Stimulated activated naive CD4-positive, alpha-beta T cell (primary cell): Measurements from ENCODE around the gene THAP7.
A peak's percentile ranks its signal among the peaks of the same experiment; 100 is the strongest.

Experiments used
- DNase-seq, 6 experiments: peaks; one replicate each; lab custom pipeline; 2025; lab: John Stamatoyannopoulos, UW

THAP7 gene

DNA sequence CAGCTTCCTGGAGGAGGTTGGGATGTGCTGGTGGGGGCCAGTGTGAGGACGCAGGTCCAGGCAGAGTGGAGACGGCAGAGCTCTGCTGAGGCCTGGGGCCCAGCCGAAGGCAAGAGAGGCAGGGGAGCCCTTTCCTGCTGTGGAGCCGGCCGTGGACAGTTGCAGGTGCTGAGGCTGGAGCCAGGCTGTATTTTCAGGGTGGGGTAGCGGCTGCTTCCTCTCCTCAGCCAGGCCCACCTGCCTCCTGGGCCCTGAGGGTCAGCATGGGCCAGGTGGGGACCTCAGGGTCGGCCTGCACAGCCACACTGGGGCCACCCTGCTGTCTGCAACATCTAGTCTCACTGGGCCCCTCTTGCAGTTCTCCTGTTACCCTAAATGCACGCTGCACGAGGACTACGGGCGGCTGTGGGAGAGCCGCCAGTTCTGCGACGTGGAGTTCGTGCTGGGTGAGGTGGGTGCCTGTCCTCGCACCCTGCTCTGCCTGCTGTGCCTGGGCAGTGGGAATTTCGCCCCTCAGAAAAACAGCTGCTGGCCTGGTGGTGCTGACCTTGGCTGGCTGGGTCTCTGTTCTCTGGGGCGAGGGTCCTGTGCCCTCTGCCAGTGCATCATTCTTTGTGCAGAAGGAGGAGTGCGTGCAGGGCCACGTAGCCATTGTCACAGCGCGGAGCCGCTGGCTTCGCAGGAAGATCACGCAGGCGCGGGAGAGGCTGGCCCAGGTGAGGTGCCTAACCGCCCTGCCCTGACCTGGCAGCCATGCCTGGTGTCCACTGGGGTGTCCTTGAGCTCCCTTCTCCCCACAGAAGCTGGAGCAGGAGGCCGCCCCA is 8.4 kb downstream of the THAP7 start:
- DNase-seq: no peak

DNA sequence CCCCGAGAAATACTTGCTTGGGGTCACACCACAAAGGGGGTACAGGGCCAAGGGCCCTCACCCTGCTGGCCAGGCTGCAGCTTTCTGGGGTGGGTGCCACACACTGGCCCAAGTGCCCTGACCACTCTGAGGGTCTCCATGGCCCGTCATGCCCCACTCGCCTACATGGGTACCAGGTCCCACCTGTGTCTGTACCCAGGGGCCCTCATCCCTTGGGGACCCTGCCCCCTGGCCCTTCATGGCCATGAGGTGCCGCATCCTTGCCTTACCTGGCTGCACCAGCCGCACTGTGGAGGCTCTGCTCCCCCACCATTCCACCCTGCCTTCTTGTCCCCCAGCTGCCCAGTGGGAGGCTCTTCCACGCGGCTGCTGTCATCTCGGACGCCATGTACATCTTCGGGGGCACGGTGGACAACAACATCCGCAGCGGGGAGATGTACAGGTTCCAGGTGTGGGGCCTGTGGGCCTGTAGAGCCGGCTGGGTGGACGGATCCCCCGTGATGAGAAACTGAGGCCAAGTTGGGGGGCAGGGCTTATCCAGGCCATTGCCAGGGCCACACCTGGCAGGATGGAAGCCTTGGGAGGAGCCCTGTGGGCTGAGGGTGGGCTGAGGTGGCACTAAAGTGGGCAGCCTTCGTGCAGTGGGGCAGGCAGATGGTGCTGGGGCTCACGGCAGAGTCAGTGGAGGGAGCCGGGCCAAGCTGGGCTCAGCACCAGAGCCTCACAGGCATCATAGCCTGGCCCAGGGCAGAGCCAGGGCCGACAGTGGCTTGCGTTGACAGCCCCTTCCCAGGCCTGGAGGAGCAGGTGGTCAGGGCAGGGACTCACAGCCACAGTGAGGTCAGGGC is 9.2 kb downstream of the THAP7 start:
- DNase-seq: no peak

DNA sequence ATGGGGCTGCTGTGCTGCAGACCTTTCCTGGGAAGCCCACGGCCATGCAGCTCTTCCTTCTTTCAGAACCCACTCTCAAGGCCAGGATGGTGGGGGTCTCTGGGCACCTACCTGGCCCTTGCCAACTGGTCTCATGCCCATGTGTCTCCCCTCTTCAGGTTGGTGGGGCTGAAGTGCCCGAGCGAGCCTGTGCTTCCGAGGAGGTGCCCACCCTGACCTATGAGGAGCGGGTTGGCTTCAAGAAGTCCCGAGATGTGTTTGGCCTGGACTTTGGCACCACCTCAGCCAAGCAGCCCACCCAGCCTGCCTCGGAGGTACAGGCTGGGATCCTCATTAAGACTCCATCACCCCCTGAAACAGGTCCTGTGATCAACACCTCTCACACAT is 9.9 kb downstream of the THAP7 start:
- no peak for DNase-seq

DNA sequence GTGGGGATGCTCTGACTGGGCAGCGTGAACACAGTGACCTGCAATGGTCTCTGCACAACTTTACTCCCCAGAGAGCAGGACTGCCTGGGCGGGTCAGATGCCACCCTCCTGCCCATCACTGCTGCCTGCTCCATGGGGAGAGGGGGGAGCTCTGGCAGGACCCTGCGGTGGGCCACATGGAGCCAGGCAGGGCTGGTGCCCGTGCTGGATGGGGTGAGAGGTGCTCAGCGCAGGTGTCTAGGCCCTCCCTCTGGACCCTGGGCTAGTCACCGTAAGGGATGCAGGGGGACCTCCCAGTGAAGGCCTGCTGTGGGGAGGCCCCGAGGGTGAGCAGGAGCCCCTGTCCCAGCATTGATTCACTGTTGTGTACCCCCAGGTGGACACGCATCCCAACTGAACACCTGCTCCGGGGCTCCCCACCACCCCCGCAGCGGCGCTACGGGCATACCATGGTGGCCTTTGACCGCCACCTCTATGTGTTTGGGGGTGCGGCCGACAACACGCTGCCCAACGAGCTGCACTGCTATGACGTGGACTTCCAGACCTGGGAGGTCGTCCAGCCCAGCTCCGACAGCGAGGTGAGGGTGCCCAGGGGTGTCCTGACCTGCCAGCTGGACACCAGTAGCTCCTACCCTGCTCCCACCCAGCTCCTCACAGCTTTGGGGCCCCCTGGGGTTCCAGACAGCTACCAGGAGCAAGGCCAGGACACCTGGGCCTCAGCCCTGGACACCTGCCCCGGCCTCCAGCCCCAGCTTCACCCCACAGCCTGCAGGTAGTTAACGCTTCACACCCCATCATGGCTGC is 10.5 kb downstream of the THAP7 start:
- DNase-seq: no peak

DNA sequence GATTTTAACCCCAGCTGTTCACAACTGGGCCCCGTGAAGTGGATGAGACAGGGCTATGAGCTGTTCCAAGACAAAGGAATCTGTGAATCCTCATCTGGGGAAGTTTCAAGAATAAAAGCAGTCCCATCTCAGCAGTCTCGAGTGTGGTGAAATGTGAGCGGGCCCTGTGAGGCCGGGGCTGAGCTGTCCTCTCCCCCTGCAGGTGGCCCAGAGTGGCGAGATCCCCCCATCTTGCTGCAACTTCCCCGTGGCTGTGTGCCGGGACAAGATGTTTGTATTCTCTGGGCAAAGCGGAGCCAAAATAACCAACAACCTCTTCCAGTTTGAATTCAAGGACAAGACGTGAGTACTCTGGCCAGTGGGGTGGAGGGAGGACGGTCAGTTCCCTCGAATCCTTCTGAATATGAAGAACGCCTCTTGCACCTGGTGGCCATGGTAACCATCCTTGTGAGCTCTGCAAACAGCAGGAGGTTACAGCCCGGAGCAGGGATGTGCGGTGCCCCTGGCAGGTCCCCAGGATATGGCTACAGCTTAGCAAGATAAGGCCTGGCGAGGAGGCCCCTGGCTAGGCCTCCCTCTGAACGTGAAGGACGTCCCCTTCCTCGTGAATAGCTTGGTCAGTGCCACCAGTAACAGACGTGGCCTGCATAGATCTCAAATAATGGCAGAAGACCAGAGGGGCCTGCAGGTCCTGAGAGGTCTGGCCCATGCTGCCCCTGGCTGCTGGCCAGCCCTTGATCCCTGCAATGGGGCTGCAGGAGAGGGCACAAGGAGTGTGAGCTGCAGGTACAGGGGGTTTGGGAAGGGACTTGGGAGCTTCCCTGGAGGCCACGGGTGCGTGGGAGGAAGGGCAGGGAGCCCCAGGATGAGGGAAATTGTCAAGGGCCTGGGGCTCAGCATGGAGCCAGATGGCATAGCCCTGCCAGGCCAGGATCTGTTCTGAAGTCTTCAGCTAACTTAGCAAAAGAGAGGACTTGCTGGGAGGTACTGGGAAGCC is 11.4 kb downstream of the THAP7 start:
- DNase-seq: no peak

DNA sequence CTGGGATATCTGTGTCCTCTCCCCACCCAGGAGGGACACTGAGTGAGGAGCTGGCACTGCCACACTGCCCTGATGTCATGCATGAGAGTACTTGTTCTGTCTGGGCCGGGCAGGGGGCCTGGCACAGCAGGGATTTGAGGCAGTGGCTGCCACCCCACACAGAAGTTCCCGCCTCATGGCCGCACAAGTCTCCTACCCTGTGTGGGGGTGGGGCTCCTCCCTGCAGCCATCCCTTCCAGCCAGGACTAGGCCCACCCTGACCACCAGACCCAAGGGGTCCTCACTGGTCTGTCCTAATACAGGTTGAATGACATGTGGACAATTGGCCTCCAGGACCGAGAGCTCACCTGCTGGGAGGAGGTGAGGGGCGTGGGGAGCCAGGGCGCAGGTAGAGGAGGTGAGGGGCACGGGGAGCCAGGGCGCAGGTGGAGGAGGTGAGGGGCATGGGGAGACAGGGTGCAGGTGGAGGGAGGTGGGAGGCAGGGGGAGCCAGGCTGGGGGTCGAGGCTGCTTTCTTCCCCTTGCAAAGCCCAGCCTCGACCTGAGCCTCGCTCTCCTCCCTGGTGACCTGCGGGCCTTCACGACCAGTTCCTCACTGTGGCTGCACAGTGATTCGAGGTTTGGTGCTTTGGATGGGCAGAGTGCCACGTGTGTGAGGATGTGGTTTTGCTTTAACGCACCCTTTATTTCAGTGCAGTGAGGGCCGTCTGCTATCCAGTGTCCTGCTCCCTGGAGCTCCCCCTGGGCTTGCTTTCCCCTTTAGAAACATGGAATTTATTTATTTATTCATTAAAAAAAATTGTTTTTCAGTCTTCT is 12.4 kb downstream of the THAP7 start:
- no peak for DNase-seq

DNA sequence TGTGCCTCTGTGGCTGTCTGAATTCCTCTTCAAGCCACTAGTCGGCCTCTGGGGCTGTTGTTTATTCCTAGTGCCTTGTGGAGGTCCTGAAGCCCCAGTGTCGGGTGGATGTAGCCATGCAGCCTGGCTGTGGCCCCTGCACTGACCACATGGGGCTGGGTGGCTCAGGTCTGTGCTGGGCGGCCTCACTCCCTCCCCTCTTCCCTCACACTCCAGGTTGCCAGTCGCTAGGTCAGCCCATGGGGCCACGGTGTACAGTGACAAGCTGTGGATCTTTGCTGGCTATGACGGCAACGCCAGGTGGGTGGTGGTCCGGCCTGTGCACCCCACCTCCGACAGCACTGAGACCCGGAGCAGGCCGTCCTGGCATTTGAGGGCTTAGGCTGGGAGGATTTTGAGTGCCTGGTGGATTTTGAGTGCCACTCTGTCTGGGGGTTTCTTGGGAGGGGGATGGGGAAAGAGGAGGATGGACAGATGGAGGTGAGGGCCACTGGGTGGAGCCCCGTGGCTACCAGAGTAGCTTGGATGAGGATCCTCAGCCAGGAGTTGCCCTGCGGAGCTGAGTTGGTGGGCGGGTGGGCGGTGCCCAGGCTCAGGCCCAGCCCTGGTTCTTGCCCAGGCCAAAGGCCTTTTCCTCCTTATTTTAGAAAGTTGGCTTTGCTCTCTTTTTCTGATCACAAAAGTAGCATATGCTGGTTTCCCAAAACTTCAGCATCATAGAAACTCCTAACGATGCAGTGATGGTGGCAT is 13.2 kb downstream of the THAP7 start:
- no peak for DNase-seq

DNA sequence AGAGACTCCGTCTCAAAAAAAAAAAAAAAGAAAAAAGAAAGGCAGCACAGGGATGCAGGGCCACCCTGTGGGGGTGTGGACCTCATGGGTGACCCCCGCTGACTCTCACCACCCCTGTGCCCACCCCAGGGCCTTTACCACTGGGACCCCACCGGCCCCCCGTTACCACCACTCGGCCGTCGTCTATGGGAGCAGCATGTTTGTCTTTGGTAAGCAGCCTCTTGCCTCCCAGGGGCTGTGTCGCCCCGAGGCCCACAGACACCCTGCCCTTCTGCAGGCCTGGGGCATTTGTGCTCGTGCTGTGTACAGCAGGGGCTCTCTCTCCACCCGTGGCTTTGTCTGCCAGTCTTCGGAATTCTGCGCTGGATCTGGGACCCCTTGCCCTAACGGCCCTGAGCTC is 14.5 kb downstream of the THAP7 start:
- DNase-seq: no peak

DNA sequence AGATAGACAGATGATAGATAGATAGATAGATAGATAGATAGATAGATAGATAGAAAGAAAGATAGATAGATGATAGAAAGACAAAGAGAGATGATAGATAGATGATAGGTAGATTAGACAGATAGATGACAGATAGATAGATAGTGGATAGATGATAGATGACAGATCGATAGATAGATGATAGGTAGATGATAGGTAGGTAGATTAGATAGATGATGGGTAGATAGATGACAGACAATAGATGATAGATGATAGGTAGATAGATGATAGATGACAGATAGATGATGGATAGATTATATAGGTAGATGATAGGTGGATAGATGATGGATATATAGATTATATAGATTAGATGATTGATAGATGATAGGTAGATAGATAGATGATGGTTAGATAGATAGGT is 15.6 kb downstream of the THAP7 start:
- no peak for DNase-seq

DNA sequence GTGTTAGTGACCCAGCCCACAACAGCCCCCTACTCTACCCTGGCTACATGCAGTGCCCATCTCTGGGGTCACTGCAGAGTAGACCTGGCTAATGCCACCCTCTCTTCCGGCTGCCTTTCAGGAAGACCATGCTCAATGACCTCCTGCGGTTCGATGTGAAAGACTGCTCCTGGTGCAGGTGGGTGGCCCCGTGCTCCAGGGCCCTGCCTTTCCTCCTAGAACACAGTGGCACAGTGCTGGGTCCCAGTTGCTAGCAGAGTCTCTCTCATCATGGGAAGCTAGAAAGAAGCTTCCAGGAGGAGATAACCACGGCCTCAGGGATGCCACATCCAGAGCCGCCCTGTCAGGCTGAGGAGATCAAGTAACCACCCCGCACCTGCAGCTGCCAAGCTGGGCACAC is 16.2 kb downstream of the THAP7 start:
- DNase-seq: no peak

DNA sequence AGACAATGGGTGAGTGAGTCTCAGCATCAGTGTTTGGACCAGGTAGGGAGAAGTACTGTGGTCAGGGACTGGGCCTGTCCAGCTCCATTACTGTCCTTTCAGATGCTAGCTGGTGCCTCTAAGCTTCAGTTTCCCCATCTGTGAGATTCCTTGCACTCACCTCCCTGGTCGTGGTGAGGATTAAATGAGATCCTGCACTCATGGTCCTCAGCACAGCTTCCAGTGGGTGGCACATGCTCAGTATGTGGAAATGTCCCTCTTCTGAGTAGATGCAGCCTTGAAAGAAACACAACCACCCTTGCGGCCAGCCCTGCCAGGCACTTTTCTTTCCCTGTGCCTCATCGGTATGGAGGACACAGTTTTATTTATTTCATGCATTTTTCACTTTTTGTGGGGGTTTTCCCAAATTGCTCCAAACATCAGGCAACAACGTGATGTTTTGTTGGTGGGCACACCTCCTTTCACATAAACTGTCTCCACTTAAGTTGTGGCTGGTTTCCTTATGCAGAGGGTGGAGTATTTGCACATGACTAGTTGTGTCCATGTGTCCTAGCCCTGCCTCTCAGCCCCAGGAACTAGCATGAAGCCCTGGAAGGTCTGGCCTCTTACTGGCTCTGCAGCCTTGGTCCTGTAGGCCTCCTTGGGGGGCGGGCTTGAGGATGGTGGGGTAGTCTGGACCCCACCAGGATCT is 18.7 kb downstream of the THAP7 start:
- DNase-seq: no peak

DNA sequence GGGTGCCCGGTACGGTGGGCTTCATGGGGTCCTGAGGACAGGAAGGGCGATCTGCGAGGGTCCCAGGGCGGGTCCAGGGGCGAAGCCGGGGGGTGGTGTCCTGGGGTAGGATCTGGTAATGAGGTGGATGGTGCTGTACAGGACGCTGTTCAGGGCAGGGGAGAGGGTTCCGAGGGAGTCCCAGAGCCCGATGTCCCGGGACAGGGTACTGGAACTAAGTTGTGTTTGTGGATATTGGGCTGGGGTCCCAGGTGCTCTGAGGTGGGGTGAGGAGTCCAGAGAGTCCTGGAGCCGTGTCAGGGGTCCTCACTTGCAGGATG is 19.4 kb downstream of the THAP7 start:
- DNase-seq: no peak

DNA sequence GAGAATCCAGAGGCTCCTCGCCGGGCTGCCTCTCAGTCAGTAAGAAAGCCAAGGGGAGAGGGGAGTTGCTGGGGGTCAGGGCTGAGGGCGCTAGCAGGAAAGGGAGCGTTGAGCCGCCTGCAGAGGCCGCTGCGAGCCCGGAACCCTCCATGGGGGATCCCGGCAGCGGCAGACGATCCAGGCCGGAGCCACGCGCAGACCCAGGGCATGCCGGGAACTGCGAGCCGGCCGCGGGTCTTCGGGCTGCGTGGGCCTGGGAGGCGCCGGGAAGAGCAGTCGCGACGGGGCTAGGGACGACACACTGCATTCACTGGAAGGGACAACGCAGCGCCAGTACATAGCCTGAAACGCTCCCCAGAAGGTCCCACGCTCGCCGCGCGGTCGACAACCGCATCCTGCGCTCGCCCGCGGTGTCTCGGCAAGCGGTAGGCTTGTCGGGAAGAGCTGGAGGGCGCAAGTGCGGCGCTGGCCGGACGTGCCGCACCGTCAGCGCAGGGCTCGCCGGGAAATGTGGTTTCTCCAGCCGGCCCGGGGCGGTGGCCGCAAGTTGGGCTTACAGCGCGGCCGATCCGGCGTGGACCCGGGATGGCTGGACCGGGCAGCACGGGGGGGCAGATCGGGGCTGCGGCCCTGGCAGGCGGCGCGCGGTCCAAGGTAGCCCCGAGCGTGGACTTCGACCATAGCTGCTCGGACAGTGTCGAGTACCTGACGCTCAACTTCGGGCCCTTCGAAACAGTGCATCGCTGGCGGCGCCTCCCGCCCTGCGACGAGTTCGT is 19.9 kb downstream of the THAP7 start, which contains the start of gene LZTR1:
LZTR1 (plus strand) TSS at position 511 of the 776 bp plus-strand sequence; CDS start at position 586, 75 bp downstream.
- peak; percentile 37 to 66 (median 60) for DNase-seq

DNA sequence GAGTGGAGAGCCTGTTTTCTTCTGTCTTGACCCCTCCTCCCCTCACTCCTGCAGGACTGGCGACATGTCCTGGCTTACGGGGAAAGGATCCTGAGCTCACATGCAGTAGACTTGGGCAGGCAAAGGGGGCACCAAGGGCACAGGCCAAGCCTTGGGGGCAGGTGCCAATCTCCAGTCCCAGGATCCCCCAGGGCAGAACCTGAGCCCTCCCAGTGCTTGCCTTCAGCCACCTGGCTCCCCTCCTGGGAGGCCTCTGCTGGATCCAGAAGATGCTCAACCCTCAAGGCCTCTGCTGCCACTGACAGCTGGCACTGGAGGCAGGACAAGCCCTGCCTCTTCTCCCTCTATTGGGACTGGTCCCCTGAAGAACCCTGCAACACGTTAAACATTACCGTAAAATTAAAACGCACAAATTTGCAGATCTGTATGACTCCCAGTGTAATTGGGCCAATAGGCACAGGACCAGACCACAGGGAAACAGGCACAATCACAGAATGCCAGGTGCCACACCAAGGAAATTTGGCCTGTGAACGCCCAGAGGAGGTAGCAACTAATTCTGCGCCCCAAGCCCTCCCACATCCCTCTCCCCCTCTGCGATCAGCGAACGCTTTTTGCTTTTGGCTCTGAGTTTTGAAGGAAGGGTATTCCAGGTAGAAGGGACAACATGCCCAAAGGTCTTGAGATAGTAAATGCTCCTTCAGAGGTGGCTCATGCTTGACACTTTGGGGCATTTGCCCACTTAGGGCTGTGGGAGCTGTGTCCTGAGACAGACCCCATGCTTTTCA is 20.8 kb downstream of the THAP7 start:
- no peak for DNase-seq

DNA sequence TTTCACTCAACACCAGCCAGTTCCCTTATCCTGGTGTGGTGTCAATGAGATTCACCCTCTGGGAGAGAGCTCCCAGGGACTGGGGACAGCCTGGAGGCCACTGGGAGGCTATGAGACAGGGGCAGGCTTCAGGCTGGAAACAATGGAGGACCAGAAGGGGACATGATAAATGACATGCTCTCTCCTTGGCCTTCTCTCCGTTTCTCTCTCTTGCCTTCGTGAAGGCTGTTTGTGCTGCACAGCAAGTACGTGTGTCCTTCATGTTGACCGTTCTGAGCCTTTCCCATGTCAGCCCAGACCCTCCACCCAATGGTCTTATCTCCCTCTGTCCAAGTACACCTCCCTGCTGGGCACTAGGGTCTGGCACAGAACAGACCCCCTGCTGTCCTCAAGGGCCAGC is 21.4 kb downstream of the THAP7 start:
- DNase-seq: no peak

DNA sequence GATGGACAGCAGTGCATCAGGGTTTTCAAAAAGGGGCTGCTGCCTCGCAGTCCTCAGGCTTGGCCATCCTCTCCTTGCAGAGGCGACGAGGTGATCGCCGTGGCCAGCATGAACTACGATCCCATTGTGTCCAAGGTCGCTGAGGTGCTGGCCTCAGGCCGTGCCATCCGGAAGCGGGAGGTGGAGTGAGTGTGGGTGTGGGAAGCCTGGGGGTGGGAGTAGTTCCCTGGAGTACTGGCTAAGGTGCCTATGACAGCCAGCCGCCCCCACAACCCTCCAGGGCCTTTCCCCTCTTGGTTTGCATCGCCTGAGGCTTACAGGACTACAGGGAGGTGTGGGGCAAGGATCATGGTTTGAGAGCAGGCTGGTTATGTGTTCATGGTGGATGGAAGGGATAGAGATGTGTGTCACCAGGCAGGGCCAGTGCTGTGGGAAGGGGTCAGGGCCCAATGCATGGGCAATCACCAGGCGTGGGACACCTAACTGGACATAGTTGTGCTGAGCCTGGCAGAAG is 21.9 kb downstream of the THAP7 start:
- no peak for DNase-seq

DNA sequence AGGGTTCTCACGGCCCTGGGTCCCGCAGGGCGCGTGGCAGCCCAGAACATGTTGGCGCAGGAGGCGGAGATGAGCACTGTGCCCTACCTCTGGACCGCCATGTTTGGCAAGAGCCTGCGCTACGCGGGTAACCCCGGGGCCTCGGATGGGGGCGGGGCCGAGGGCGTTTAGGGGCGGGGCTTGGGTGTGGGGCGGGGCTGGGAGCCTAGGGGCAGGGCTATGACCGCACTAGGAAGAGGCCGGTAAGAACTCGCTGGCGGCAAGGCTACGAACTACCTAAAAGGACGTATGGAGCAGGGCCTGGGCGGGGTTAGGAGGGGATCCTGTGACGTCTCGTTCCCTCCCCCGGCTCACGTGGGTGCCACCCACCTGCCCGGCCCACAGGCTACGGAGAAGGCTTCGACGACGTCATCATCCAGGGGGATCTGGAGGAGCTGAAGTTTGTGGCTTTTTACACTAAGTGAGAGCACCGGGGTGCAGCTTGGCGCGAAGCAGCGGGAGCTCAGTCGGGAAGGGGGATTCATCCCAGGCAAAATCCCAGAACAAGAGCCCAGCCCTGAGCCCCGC is 22.6 kb downstream of the THAP7 start:
- DNase-seq: peak; percentile 53 to 74 (median 66)
